Activated naive CD8-positive, alpha-beta T cell treated with anti-CD3 and anti-CD28 coated beads for 36 hours (primary cell): Measurements from ENCODE around the gene JPH4. TPM values are rescaled to one million over a fixed set of nuclear protein-coding genes. Genes with fewer than 3 reads are reported as not detected.
A peak's percentile ranks its signal among the peaks of the same experiment; 100 is the strongest.

Source experiments
- DNase-seq: peaks from one replicate; pipeline ENCODE4 v3.0.0; 2021
- H3K27ac Mint-ChIP-seq: one replicate; pipeline ENCODE4 v1.8.0; 2022; ENCODE audit warnings: mild to moderate bottlenecking, moderate library complexity, mixed read lengths
- H3K27me3 Mint-ChIP-seq: one replicate; pipeline ENCODE4 v1.8.0; 2022; ENCODE audit warnings: mild to moderate bottlenecking, mixed read lengths
- H3K36me3 Mint-ChIP-seq: one replicate; pipeline ENCODE4 v1.8.0; 2021; ENCODE audit warnings: mild to moderate bottlenecking, mixed read lengths
- H3K4me1 Mint-ChIP-seq: one replicate; pipeline ENCODE4 v1.8.0; 2021; ENCODE audit warnings: mixed read lengths
- H3K4me3 Mint-ChIP-seq: one replicate; pipeline ENCODE4 v1.8.0; 2022; ENCODE audit warnings: mild to moderate bottlenecking, moderate library complexity, mixed read lengths
- H3K9me3 Mint-ChIP-seq: one replicate; pipeline ENCODE4 v1.8.0; 2022; ENCODE audit warnings: mixed read lengths
- total RNA-seq, 2 experiments: library from RNA; stranded (reverse); gene quantifications; one replicate each; pipeline ENCODE4 v1.2.3, GENCODE V29; 2021

JPH4 gene
- total RNA-seq, 2 experiments from 2014 or later: 0.72 to 0.74 TPM

GRCh38 chr14:23577004-23577681 lies 1.4 kb downstream of the JPH4 start:
- H3K4me1 Mint-ChIP-seq: peaks cover 17% of the 10 kb centered on the region
- H3K4me3 Mint-ChIP-seq: peak overlapping the region; percentile 35
- H3K27ac Mint-ChIP-seq: no peak overlapping the region
- H3K36me3 Mint-ChIP-seq: no peaks in the 10 kb centered on the region
- H3K9me3 Mint-ChIP-seq: no peaks in the 10 kb centered on the region
- peaks cover 64% of the 10 kb centered on the region for H3K27me3 Mint-ChIP-seq
- DNase-seq: no peak

GRCh38 chr14:23573384-23574015 lies 5.1 kb downstream of the JPH4 start:
- H3K4me3 Mint-ChIP-seq: no peak overlapping the region

GRCh38 chr14:23572836-23573235 lies 5.8 kb downstream of the JPH4 start:
- peaks cover 47% of the 10 kb centered on the region for H3K27me3 Mint-ChIP-seq
- H3K4me1 Mint-ChIP-seq: peaks cover 18% of the 10 kb centered on the region
- no peaks in the 10 kb centered on the region for H3K36me3 Mint-ChIP-seq
- H3K27ac Mint-ChIP-seq: no peak overlapping the region
- no peak overlapping the region for H3K4me3 Mint-ChIP-seq
- no peak for DNase-seq
- H3K9me3 Mint-ChIP-seq: no peaks in the 10 kb centered on the region

More at GRCh38 chr14:23573384-23574015, 5.1 kb downstream of the JPH4 start:
- peaks cover 54% of the 10 kb centered on the region for H3K27me3 Mint-ChIP-seq
- H3K27ac Mint-ChIP-seq: no peak overlapping the region
- H3K36me3 Mint-ChIP-seq: no peaks in the 10 kb centered on the region
- no peaks in the 10 kb centered on the region for H3K9me3 Mint-ChIP-seq
- DNase-seq: no peak
- H3K4me1 Mint-ChIP-seq: peaks cover 15% of the 10 kb centered on the region

GRCh38 chr14:23572524-23572828 lies 6.1 kb downstream of the JPH4 start:
- Mint-ChIP-seq H3K4me3 (no peak overlapping the region), H3K27me3 (peaks cover 44% of the 10 kb centered on the region), H3K9me3 (no peaks in the 10 kb centered on the region), H3K36me3 (no peaks in the 10 kb centered on the region), H3K27ac (no peak overlapping the region), H3K4me1 (peaks cover 20% of the 10 kb centered on the region)
- DNase-seq: no peak

- no peak for DNase-seq
- Mint-ChIP-seq H3K36me3 (no peaks in the 10 kb centered on the region), H3K27me3 (peaks cover 40% of the 10 kb centered on the region), H3K9me3 (no peaks in the 10 kb centered on the region), H3K4me3 (no peak overlapping the region), H3K4me1 (peaks cover 20% of the 10 kb centered on the region), H3K27ac (no peak overlapping the region)
Measured at GRCh38 chr14:23571701-23572523, 6.7 kb downstream of the JPH4 start.

- Mint-ChIP-seq H3K27ac (no peak overlapping the region), H3K9me3 (no peaks in the 10 kb centered on the region), H3K27me3 (peaks cover 32% of the 10 kb centered on the region)
Measured at GRCh38 chr14:23570806-23571483, 7.6 kb downstream of the JPH4 start.

GRCh38 chr14:23569443-23570151 lies 9.0 kb downstream of the JPH4 start:
- Mint-ChIP-seq H3K4me1 (peaks cover 30% of the 10 kb centered on the region), H3K36me3 (peaks cover 5% of the 10 kb centered on the region), H3K27ac (no peak overlapping the region), H3K9me3 (no peaks in the 10 kb centered on the region), H3K27me3 (peaks cover 23% of the 10 kb centered on the region), H3K4me3 (no peak overlapping the region)
- DNase-seq: no peak

More at GRCh38 chr14:23570806-23571483, 7.6 kb downstream of the JPH4 start:
- H3K36me3 Mint-ChIP-seq: peaks cover 2% of the 10 kb centered on the region
- no peak for DNase-seq
- H3K4me3 Mint-ChIP-seq: no peak overlapping the region
- peaks cover 20% of the 10 kb centered on the region for H3K4me1 Mint-ChIP-seq

GRCh38 chr14:23568600-23569331 lies 9.8 kb downstream of the JPH4 start:
- H3K9me3 Mint-ChIP-seq: no peaks in the 10 kb centered on the region
- no peak for DNase-seq
- peak overlapping the region; percentile 100 for H3K4me3 Mint-ChIP-seq
- H3K36me3 Mint-ChIP-seq: peaks cover 5% of the 10 kb centered on the region
- H3K27ac Mint-ChIP-seq: peak overlapping the region; percentile 98
- peaks cover 30% of the 10 kb centered on the region for H3K4me1 Mint-ChIP-seq
- peaks cover 17% of the 10 kb centered on the region for H3K27me3 Mint-ChIP-seq

GRCh38 chr14:23568021-23568599 lies 10.5 kb downstream of the JPH4 start:
- Mint-ChIP-seq H3K36me3 (peaks cover 5% of the 10 kb centered on the region), H3K27me3 (peaks cover 14% of the 10 kb centered on the region), H3K4me3 (peak overlapping the region; percentile 100), H3K4me1 (peaks cover 30% of the 10 kb centered on the region), H3K9me3 (no peaks in the 10 kb centered on the region), H3K27ac (peak overlapping the region; percentile 98)
- no peak for DNase-seq

GRCh38 chr14:23567186-23568020 lies 11.2 kb downstream of the JPH4 start, which contains the start of gene AP1G2:
AP1G2 (minus strand) TSS chr14:23567791; CDS start chr14:23567314, 477 bp downstream.
- peak within 1 kb of the TSS; percentile 100 for H3K4me3 Mint-ChIP-seq
- H3K27me3 Mint-ChIP-seq: peaks cover 7% of the 10 kb centered on the region
- H3K4me1 Mint-ChIP-seq: peaks cover 28% of the 10 kb centered on the region
- peak within 1 kb of the TSS; percentile 98 for H3K27ac Mint-ChIP-seq
- H3K9me3 Mint-ChIP-seq: no peaks in the 10 kb centered on the region
- peak; percentile 92 for DNase-seq
- H3K36me3 Mint-ChIP-seq: peaks cover 7% of the 10 kb centered on the region

GRCh38 chr14:23566778-23567185 lies 11.8 kb downstream of the JPH4 start:
- Mint-ChIP-seq H3K36me3 (peaks cover 7% of the 10 kb centered on the region), H3K27ac (peak overlapping the region; percentile 98), H3K4me1 (peaks cover 31% of the 10 kb centered on the region), H3K27me3 (peaks cover under 1% of the 10 kb centered on the region), H3K4me3 (peak overlapping the region; percentile 100), H3K9me3 (no peaks in the 10 kb centered on the region)
- no peak for DNase-seq

GRCh38 chr14:23566112-23566777 lies 12.3 kb downstream of the JPH4 start:
- peak overlapping the region; percentile 98 for H3K27ac Mint-ChIP-seq
- peaks cover 7% of the 10 kb centered on the region for H3K36me3 Mint-ChIP-seq
- H3K9me3 Mint-ChIP-seq: no peaks in the 10 kb centered on the region
- H3K4me3 Mint-ChIP-seq: peak overlapping the region; percentile 100
- peaks cover 31% of the 10 kb centered on the region for H3K4me1 Mint-ChIP-seq
- H3K27me3 Mint-ChIP-seq: no peaks in the 10 kb centered on the region
- DNase-seq: no peak
